GM03348 (cell line): Measurements from ENCODE around the gene RCVRN.

Experiments used
- DNase-seq: peaks from one replicate; pipeline ENCODE4 v3.0.0; 2012; ENCODE audit warnings: low spot score

The RCVRN gene

DNA sequence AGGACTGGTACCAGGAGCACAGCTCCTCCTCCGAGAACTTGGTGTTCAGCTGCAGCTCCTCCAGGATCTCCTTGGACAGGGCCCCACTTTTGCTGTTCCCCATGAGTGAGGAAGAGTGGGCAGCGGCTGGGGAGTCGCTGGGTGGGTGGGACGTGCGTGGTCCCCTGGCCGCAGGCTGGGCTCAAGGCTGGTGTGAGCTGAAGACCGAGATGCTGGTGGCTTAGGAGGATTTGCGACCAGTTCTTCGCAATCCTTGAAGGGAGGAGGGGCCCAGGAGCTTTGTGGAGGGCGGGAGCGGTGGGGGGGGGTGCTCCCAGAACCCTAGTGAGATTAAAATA lies at the start of gene RCVRN:
TSS of gene RCVRN (minus strand) at position 194 of the 338 bp plus-strand sequence. CDS start at position 103, 91 bp downstream.
- DNase-seq, result no peak

GRCh38 chr17:9953492-9953891 lies 48.4 kb upstream of the RCVRN start:
- DNase-seq, result no peak

DNA sequence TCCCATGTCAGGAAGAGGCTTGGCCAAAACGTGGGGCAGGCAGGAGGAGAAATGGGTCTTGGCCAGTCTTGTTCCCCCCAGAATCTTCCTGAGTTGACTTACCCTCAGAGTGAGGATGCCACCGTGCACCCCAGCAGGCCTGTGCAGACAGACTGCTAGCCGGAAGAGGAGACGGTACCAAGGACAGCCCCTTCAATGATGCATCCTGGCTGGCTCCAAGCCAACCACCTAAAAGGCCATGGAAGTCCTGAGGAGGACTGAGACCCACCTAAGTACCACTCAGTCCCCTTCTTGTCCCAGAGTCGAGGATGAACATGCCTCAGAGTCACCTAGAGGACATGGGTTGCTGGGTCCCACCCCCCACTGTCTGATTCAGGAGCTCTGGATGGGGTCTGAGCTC lies 46.7 kb upstream of the RCVRN start:
- no peak for DNase-seq

- DNase-seq, result no peak
These were observed 43.9 kb upstream of the RCVRN start for GRCh38 chr17:9948928-9949327.

GRCh38 chr17:9944704-9945103 lies 39.6 kb upstream of the RCVRN start:
- no peak for DNase-seq

- DNase-seq, result no peak
These were observed 38.3 kb upstream of the RCVRN start for GRCh38 chr17:9943343-9943742.

DNA sequence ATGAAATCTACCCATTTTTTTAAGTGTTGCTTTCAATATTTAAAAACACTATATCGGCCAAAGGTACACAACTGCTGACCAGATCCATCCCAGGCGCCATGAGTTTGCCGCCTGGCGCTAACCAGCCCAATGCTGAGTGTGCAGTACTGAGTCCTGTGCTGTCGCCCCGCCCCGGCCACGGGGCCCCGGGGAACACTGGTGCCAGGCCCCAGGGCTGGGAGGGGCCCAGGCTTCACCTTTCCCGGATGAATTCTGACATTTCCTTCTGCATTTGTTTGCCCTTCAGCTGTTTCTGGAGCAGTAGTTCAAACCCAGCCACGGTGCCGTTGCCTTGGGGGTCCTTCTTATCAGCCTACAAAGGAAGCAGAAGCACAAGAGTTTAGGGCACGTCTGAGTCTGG lies 37.8 kb upstream of the RCVRN start:
- DNase-seq, result no peak

GRCh38 chr17:9941305-9941704 lies 36.2 kb upstream of the RCVRN start:
- DNase-seq, result no peak

- DNase-seq, result no peak
These were observed 35.8 kb upstream of the RCVRN start for GRCh38 chr17:9940841-9941240.

DNA sequence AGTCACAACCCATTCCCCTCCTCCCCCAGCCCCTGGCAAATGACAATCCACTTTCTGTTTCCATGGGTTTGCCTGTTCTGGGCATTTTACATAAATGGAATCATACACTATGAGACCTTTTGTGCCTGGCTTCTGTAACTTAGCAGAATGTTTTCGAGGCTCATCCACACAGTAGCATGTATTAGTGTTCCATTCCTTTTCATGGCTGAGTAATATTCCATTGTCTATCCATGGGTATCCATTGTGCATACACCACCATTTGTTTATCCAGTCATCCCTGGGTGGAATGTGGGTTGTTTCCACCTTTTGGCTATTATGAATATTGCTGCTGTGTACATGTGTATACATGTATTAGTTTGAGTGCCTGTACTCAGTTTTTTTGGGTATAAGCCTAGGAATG lies 33.7 kb upstream of the RCVRN start:
- DNase-seq, result no peak

GRCh38 chr17:9937901-9938300 lies 32.8 kb upstream of the RCVRN start:
- no peak for DNase-seq

GRCh38 chr17:9937241-9937761 lies 32.2 kb upstream of the RCVRN start:
- peak; percentile 72 for DNase-seq

DNA sequence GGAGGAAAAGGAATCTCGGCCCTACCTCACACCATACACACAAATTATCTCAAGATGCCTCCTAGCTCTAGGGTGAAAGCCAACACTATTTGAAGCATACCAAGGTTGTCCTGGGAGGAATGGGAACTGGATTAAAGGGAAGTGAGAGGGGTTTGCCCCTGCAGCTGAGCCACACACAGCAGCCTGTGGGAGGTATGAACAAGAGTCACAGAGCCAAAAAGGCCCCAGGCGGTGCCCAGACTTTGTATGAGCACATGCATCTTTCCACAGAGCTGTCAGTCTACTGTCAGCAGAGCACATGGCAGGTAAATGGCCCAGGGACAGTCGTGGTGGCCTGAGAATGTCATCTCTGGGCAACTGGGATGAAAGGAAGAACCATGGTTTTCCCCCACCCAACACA lies 31.0 kb upstream of the RCVRN start:
- DNase-seq, result no peak

- DNase-seq, result peak; percentile 70
These were observed 30.3 kb upstream of the RCVRN start for GRCh38 chr17:9935408-9935807.

GRCh38 chr17:9934331-9934730 lies 29.3 kb upstream of the RCVRN start:
- DNase-seq, result no peak

DNA sequence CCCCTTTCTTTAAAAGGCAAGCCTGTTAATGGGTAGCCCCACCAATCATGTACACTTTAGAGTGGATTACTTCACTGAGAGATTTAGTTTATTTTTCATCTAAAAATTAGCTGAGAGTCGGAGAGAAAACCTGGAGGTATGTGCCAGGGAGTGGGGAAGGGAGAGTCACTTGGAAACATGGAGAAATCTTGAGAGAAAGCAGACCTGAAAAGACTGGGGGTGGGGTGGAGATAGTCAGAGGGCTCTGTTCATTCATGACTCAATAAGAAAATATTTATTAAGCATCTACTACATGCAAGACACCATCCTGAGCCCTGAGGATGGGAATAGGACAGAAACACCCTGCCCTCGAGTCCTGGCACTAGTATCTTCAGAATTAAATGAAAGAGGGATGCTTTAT lies 27.4 kb upstream of the RCVRN start:
- DNase-seq, result peak; percentile 20

DNA sequence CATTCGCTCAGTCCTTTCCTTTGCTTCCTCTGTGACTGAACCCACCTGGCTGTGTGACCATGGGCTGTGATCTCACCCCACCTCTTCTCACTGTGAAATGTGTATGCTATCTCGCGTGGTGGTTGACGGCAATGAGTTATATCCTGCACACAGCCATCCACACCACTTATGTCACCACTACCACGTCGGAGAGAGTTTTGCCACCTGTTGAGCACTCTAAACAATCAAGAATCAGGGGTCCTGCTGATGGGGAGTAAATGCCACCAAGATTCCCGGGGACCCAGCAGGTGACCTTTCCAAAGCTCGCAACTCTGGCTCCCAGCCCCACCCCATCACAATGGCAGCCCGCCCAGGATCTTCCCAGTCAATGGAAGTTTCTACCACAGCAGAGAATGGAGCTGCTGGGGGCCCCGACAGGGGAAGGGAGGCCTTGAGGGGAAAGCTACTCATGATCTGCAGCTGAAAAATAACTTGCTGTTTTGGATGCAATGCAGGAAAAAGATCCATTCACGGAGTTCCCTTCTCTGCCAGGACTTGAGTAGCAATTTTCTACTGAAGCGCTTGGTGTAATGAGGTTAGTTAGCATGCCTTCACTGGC lies 26.2 kb upstream of the RCVRN start:
- DNase-seq, result no peak

- DNase-seq, result no peak
These were observed 24.8 kb upstream of the RCVRN start for GRCh38 chr17:9929871-9930270.

GRCh38 chr17:9928601-9929333 lies 23.7 kb upstream of the RCVRN start:
- peak; percentile 75 for DNase-seq

DNA sequence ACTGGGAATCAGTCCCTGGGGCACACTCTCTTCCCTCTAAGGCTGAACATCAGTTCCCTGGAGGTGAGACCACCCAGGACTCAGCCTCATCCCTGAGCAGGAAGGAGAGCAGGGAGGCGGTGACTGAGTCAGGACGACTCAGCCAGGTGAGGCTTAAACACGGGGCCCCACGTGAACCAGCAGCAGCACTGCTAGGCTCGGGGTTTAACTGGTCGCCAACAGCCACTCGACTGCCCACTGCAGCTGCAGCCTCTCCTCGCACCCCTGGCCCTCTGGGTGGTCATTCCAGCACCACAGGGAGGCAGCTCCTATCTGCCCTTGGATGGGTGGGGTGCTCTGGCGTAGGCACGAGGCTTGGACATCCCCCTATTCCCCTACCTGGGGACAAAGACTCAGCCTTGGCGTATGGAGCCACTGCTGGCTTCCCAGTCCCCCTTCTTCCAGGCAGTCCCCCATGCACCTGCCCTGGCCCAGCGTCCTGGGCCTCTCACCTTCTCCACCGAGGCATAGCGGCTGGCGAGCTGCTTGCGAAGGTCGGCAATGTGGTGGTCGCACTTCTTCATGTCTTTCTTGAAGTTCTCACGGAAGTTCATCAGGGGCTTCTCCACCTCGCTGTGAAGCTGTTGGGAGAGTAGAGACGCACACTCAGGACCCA lies 21.2 kb upstream of the RCVRN start:
- DNase-seq, result no peak

GRCh38 chr17:9925457-9925856 lies 20.4 kb upstream of the RCVRN start:
- no peak for DNase-seq

GRCh38 chr17:9924735-9925191 lies 19.7 kb upstream of the RCVRN start:
- peak; percentile 83 for DNase-seq
